Activated CD4-positive, alpha-beta T cell treated with anti-CD3 and anti-CD28 coated beads, Interleukin-2, amount 10 ng/mL, durations not matched to agents 24 days and 14 days (primary cell): ENCODE results near the gene SFTA2. TPM values are rescaled to one million over a fixed set of nuclear protein-coding genes. Genes with fewer than 3 reads are reported as not detected.
"Not testable (repeated sequence)": the region's sequence is repeated elsewhere in the genome, so short reads cannot be mapped to it uniquely, and the experiment has no call there.

Source experiments
- DNase-seq: peaks from one replicate; pipeline ENCODE4 v3.0.0; 2022
- H3K27ac Mint-ChIP-seq: one replicate; pipeline ENCODE4 v1.8.0; 2022; ENCODE audit warnings: mild to moderate bottlenecking, mixed read lengths
- H3K27me3 Mint-ChIP-seq: one replicate; pipeline ENCODE4 v1.8.0; 2022; ENCODE audit warnings: mixed read lengths
- H3K36me3 Mint-ChIP-seq: one replicate; pipeline ENCODE4 v1.8.0; 2022; ENCODE audit warnings: low read depth, mild to moderate bottlenecking, mixed read lengths
- H3K4me1 Mint-ChIP-seq: one replicate; pipeline ENCODE4 v1.8.0; 2021; ENCODE audit warnings: mixed read lengths
- H3K4me3 Mint-ChIP-seq: one replicate; pipeline ENCODE4 v1.8.0; 2022; ENCODE audit warnings: mild to moderate bottlenecking, moderate library complexity, mixed read lengths
- H3K9me3 Mint-ChIP-seq: one replicate; pipeline ENCODE4 v1.8.0; 2021; ENCODE audit warnings: mixed read lengths
- intact Hi-C: fragments of 100-400 bp; cut with micrococcal nuclease; formaldehyde crosslinking; loops from one replicate; pipeline ENCODE4 v1.15.1; 2023
- total RNA-seq: library from RNA; stranded (reverse); gene quantifications from 2 replicates; pipeline ENCODE4 v1.2.3, GENCODE V29; 2022

Gene SFTA2
- total RNA-seq: not detected in 2 replicates

GRCh38 chr6:30931969-30932645 is at the start of gene SFTA2:
SFTA2 (minus strand) TSS chr6:30932170; CDS start chr6:30932096, 74 bp downstream.
- H3K9me3 Mint-ChIP-seq: peaks cover 4% of the 10 kb centered on the region
- H3K4me1 Mint-ChIP-seq: no peaks in the 10 kb centered on the region
- intact Hi-C loops: no loop called here
- no peak within 1 kb of the TSS for H3K4me3 Mint-ChIP-seq
- peaks cover 2% of the 10 kb centered on the region for H3K27me3 Mint-ChIP-seq
- DNase-seq: no peak
- H3K27ac Mint-ChIP-seq: no peak within 1 kb of the TSS
- peaks cover 17% of the 10 kb centered on the region for H3K36me3 Mint-ChIP-seq

- intact Hi-C loops: no loop called here
- H3K36me3 Mint-ChIP-seq: no peaks in the 10 kb centered on the region
- H3K27ac Mint-ChIP-seq: no peak overlapping the region
- H3K4me3 Mint-ChIP-seq: no peak overlapping the region
- no peak for DNase-seq
- H3K27me3 Mint-ChIP-seq: peaks cover 42% of the 10 kb centered on the region
- no peaks in the 10 kb centered on the region for H3K9me3 Mint-ChIP-seq
- H3K4me1 Mint-ChIP-seq: peaks cover 2% of the 10 kb centered on the region
Measured at GRCh38 chr6:30979690-30980089, 47.7 kb upstream of the SFTA2 start.

- Mint-ChIP-seq H3K4me3 (no peak overlapping the region), H3K27ac (no peak overlapping the region), H3K9me3 (no peaks in the 10 kb centered on the region), H3K36me3 (no peaks in the 10 kb centered on the region), H3K4me1 (peaks cover 2% of the 10 kb centered on the region), H3K27me3 (peaks cover 42% of the 10 kb centered on the region)
- intact Hi-C loops: no loop called here
- no peak for DNase-seq
Measured at GRCh38 chr6:30979141-30979540, 47.2 kb upstream of the SFTA2 start.

GRCh38 chr6:30974490-30975252 is 42.7 kb upstream of the SFTA2 start:
- no peaks in the 10 kb centered on the region for H3K4me1 Mint-ChIP-seq
- H3K36me3 Mint-ChIP-seq: no peaks in the 10 kb centered on the region
- DNase-seq: no peak
- H3K4me3 Mint-ChIP-seq: no peak overlapping the region
- no peaks in the 10 kb centered on the region for H3K9me3 Mint-ChIP-seq
- intact Hi-C loops: no loop called here
- H3K27ac Mint-ChIP-seq: no peak overlapping the region
- peaks cover 37% of the 10 kb centered on the region for H3K27me3 Mint-ChIP-seq

GRCh38 chr6:30972816-30973215 is 40.8 kb upstream of the SFTA2 start:
- intact Hi-C loops: no loop called here
- Mint-ChIP-seq H3K27ac (no peak overlapping the region), H3K9me3 (no peaks in the 10 kb centered on the region), H3K4me1 (no peaks in the 10 kb centered on the region), H3K4me3 (no peak overlapping the region), H3K36me3 (no peaks in the 10 kb centered on the region), H3K27me3 (peaks cover 25% of the 10 kb centered on the region)
- DNase-seq: no peak

GRCh38 chr6:30970946-30971345 is 39.0 kb upstream of the SFTA2 start:
- Mint-ChIP-seq H3K4me1 (peaks cover 2% of the 10 kb centered on the region), H3K27ac (no peak overlapping the region)

GRCh38 chr6:30969171-30969570 is 37.2 kb upstream of the SFTA2 start:
- H3K27ac Mint-ChIP-seq, DNase-seq, H3K4me3 Mint-ChIP-seq, H3K36me3 Mint-ChIP-seq, intact Hi-C loops, H3K4me1 Mint-ChIP-seq, H3K9me3 Mint-ChIP-seq: not testable (repeated sequence)
- H3K27me3 Mint-ChIP-seq: peaks cover 37% of the 10 kb centered on the region

More at GRCh38 chr6:30970946-30971345, 39.0 kb upstream of the SFTA2 start:
- Mint-ChIP-seq H3K36me3 (no peaks in the 10 kb centered on the region), H3K4me3 (no peak overlapping the region), H3K9me3 (no peaks in the 10 kb centered on the region), H3K27me3 (peaks cover 30% of the 10 kb centered on the region)
- no peak for DNase-seq
- intact Hi-C loops: no loop called here

- Mint-ChIP-seq H3K4me1 (peaks cover 15% of the 10 kb centered on the region), H3K9me3 (no peaks in the 10 kb centered on the region), H3K4me3 (no peak overlapping the region), H3K27me3 (peaks cover 29% of the 10 kb centered on the region), H3K27ac (no peak overlapping the region), H3K36me3 (no peaks in the 10 kb centered on the region)
- DNase-seq: no peak
- intact Hi-C loops: no loop called here
Measured at GRCh38 chr6:30966154-30966553, 34.2 kb upstream of the SFTA2 start.

GRCh38 chr6:30965140-30965601 is 33.2 kb upstream of the SFTA2 start:
- H3K4me1 Mint-ChIP-seq: peaks cover 15% of the 10 kb centered on the region
- intact Hi-C loops: no loop called here
- no peak for DNase-seq
- H3K9me3 Mint-ChIP-seq: no peaks in the 10 kb centered on the region
- H3K4me3 Mint-ChIP-seq: no peak overlapping the region
- H3K36me3 Mint-ChIP-seq: no peaks in the 10 kb centered on the region
- H3K27me3 Mint-ChIP-seq: peaks cover 33% of the 10 kb centered on the region
- H3K27ac Mint-ChIP-seq: no peak overlapping the region

- Mint-ChIP-seq H3K27me3 (peaks cover 38% of the 10 kb centered on the region), H3K4me3 (no peak overlapping the region), H3K27ac (no peak overlapping the region)
Measured at GRCh38 chr6:30964075-30964474, 32.1 kb upstream of the SFTA2 start.

GRCh38 chr6:30963641-30964040 is 31.7 kb upstream of the SFTA2 start:
- intact Hi-C loops: no loop called here
- no peak overlapping the region for H3K4me3 Mint-ChIP-seq
- no peaks in the 10 kb centered on the region for H3K36me3 Mint-ChIP-seq
- H3K4me1 Mint-ChIP-seq: peaks cover 15% of the 10 kb centered on the region
- H3K27me3 Mint-ChIP-seq: peaks cover 39% of the 10 kb centered on the region
- DNase-seq: no peak
- H3K9me3 Mint-ChIP-seq: no peaks in the 10 kb centered on the region
- no peak overlapping the region for H3K27ac Mint-ChIP-seq

More at GRCh38 chr6:30964075-30964474, 32.1 kb upstream of the SFTA2 start:
- no peaks in the 10 kb centered on the region for H3K36me3 Mint-ChIP-seq
- DNase-seq: peak; percentile 69
- H3K4me1 Mint-ChIP-seq: peaks cover 15% of the 10 kb centered on the region
- intact Hi-C loops: no loop called here
- no peaks in the 10 kb centered on the region for H3K9me3 Mint-ChIP-seq

- Mint-ChIP-seq H3K36me3 (no peaks in the 10 kb centered on the region), H3K27ac (no peak overlapping the region), H3K9me3 (no peaks in the 10 kb centered on the region), H3K4me3 (no peak overlapping the region), H3K4me1 (peaks cover 15% of the 10 kb centered on the region), H3K27me3 (peaks cover 45% of the 10 kb centered on the region)
- intact Hi-C loops: no loop called here
- no peak for DNase-seq
Measured at GRCh38 chr6:30962716-30963115, 30.7 kb upstream of the SFTA2 start.

GRCh38 chr6:30960907-30961673 is 29.1 kb upstream of the SFTA2 start:
- H3K27me3 Mint-ChIP-seq: peaks cover 50% of the 10 kb centered on the region
- H3K4me1 Mint-ChIP-seq: peaks cover 13% of the 10 kb centered on the region
- intact Hi-C loops: no loop called here
- H3K4me3 Mint-ChIP-seq: no peak overlapping the region
- H3K36me3 Mint-ChIP-seq: no peaks in the 10 kb centered on the region
- H3K27ac Mint-ChIP-seq: no peak overlapping the region
- no peak for DNase-seq
- no peaks in the 10 kb centered on the region for H3K9me3 Mint-ChIP-seq

- peaks cover 64% of the 10 kb centered on the region for H3K27me3 Mint-ChIP-seq
- no peak overlapping the region for H3K4me3 Mint-ChIP-seq
- no peaks in the 10 kb centered on the region for H3K36me3 Mint-ChIP-seq
- H3K4me1 Mint-ChIP-seq: peaks cover 6% of the 10 kb centered on the region
- H3K9me3 Mint-ChIP-seq: no peaks in the 10 kb centered on the region
- H3K27ac Mint-ChIP-seq: no peak overlapping the region
- intact Hi-C loops: no loop called here
- no peak for DNase-seq
Measured at GRCh38 chr6:30957716-30958115, 25.7 kb upstream of the SFTA2 start.
